Tibial nerve (tissue), 4 donors: ENCODE results near the gene CCDC171. TPM values are rescaled to one million over a fixed set of nuclear protein-coding genes. Genes with fewer than 3 reads are reported as not detected.
"Not testable (repeated sequence)": the region's sequence is repeated elsewhere in the genome, so short reads cannot be mapped to it uniquely, and the experiment has no call there.

Experiments used
- DNase-seq, 2 donors: peaks; one replicate each; pipeline ENCODE4 v3.0.0-alpha.2; 2019; ENCODE audit warnings: low spot score in 2 of 2
- H3K27ac ChIP-seq, 4 donors: fragments of 200-600 bp; sonication (generic) in 3 of 4; one replicate each; pipeline ENCODE4 v1.5.1; 2017 to 2019; ENCODE audit warnings: mild to moderate bottlenecking in 1 of 4
- H3K27me3 ChIP-seq, 2 donors: fragments of 200-600 bp; sonication (generic) in 1 of 2; one replicate each; pipeline versions ENCODE4 v1.5.1 to v1.6.0; 2017 to 2019
- H3K36me3 ChIP-seq, 3 donors: fragments of 200-600 bp; sonication (generic); one replicate each; pipeline ENCODE4 v1.5.1; 2018 to 2019
- H3K4me1 ChIP-seq, 4 donors: fragments of 200-600 bp; sonication (generic) in 3 of 4; one replicate each; pipeline ENCODE4 v1.5.1; 2017 to 2019
- H3K4me3 ChIP-seq, 4 donors: fragments of 200-600 bp; sonication (generic) in 3 of 4; one replicate each; pipeline ENCODE4 v1.5.1; 2017 to 2019; ENCODE audit warnings: mild to moderate bottlenecking in 1 of 4, moderate library complexity in 1 of 4
- H3K9me3 ChIP-seq, 4 donors: fragments of 200-600 bp; sonication (generic) in 3 of 4; one replicate each; pipeline ENCODE4 v1.5.1; 2017 to 2019
- EP300 ChIP-seq, 2 donors: sonication (generic); formaldehyde crosslinking; IDR thresholded peaks; one replicate each; pipeline ENCODE4 v1.6.1; 2017; ENCODE audit warnings: antibody characterized with exemption in 2 of 2, mild to moderate bottlenecking in 1 of 2
- POLR2A ChIP-seq, 2 donors: fragments of 450-650 bp; IDR thresholded peaks; one replicate each; pipeline ENCODE4 v1.6.1; 2017; ENCODE audit warnings: antibody characterized with exemption in 2 of 2, mild to moderate bottlenecking in 2 of 2, moderate library complexity in 2 of 2
- WGBS, 2 donors: methylation state at CpG; one replicate each; pipeline ENCODE4 v1.1.5; 2018; 5-methylcytosine and 5-hydroxymethylcytosine counted together
- total RNA-seq, 4 donors: library from RNA; depleted of rRNA; stranded (reverse); fragments of >200 nt; gene quantifications; one replicate each; pipeline ENCODE4 v1.1.0, GENCODE V29; 2016
- TF ChIP-seq, protein P1 (sequence below), 5 experiments: fragments of 200-600 bp in 3 of 5; fragments of 450-650 bp in 2 of 5; sonication (generic) in 3 of 5; IDR thresholded peaks; one replicate each; pipeline ENCODE4 v1.5.1; 2016 to 2019; ENCODE audit warnings: antibody characterized with exemption in 5 of 5, mild to moderate bottlenecking in 3 of 5, moderate library complexity in 2 of 5

The CCDC171 gene
- total RNA-seq, 4 donors from 2014 or later: 4.7 to 18.8 (median 7.9) TPM

DNA sequence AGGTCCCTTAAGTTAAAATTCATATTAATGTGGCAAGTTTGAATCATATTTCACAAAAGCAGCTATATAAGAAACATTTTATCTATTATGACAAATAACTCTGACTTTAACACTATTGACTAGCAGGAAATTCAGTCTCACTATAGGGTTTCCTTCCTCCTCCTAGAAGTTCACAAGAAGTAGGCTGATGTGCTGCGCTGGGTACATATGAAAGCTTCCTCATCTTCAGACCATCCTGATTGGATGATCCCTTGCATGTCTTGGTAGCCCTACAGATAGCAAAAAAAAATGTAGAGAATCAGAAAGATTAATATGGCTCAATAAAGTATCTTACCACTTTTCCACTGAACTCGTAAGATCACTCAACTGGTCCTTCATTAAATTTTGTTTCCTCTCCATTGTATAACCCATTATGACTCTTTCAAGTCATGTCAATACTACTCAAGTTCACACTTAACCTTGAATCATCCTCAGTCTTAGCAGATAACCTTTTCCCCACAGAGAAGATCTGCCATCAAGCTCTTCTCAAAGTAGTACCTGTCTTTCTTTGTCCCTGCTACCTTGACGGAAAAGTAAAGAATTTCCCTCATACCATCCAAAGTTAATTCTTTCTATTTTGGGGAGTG, 30.6 kb upstream of the CCDC171 start:
- WGBS, 2 donors: 92 to 94% methylated on average over 3 of the region's 3 CpGs

DNA sequence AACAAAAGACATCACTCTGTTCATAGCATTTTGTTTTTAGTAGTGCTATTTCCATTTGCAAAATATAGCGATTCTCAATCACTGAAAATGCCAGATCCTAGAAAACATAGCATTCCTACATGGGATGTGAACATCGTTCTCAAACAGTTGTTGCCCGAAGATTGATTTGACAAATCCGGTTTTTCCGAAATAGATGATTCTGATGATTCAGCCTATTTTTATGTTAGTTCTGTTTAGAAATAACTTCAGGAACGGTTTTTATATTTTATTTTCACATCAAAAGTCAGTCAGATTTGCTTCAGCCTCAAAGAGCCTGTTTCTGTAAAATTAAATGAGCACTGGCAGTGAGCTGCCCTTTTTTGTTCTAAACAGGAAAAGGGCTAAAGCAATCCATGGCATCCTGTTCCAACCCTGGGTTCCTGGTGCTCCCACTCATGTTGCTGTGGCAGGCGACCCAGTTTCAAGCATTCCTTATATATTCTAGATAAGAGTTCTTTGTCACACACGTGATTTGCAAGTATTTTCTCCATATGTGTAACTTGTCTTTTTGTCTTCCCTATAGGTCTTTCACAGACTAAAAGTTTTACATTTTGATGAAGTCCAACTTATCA, 27.9 kb upstream of the CCDC171 start:
- Histone ChIP-seq H3K4me3 (no peak overlapping the region), H3K27me3 (no peaks in the 10 kb centered on the region), H3K4me1 (no peaks in the 10 kb centered on the region), H3K9me3 (no peaks in the 10 kb centered on the region), H3K36me3 (no peaks in the 10 kb centered on the region), H3K27ac (no peak overlapping the region)
- TF ChIP-seq, protein P1, sequence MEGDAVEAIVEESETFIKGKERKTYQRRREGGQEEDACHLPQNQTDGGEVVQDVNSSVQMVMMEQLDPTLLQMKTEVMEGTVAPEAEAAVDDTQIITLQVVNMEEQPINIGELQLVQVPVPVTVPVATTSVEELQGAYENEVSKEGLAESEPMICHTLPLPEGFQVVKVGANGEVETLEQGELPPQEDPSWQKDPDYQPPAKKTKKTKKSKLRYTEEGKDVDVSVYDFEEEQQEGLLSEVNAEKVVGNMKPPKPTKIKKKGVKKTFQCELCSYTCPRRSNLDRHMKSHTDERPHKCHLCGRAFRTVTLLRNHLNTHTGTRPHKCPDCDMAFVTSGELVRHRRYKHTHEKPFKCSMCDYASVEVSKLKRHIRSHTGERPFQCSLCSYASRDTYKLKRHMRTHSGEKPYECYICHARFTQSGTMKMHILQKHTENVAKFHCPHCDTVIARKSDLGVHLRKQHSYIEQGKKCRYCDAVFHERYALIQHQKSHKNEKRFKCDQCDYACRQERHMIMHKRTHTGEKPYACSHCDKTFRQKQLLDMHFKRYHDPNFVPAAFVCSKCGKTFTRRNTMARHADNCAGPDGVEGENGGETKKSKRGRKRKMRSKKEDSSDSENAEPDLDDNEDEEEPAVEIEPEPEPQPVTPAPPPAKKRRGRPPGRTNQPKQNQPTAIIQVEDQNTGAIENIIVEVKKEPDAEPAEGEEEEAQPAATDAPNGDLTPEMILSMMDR (IDR thresholded peaks at IDR 0.05): no peak
- TF ChIP-seq EP300 (IDR thresholded peaks at IDR 0.05) (no peak), POLR2A (IDR thresholded peaks at IDR 0.05) (no peak)
- WGBS, 2 donors: 72 to 73% methylated on average over 8 of the region's 8 CpGs
- no peak for DNase-seq

More for the DNA sequence above, 30.6 kb upstream of the CCDC171 start:
- Histone ChIP-seq H3K4me1 (no peaks in the 10 kb centered on the region), H3K27ac (no peak overlapping the region), H3K4me3 (no peak overlapping the region), H3K36me3 (no peaks in the 10 kb centered on the region), H3K27me3 (no peaks in the 10 kb centered on the region), H3K9me3 (no peaks in the 10 kb centered on the region)
- DNase-seq: no peak
- TF ChIP-seq EP300 (IDR thresholded peaks at IDR 0.05) (no peak), POLR2A (IDR thresholded peaks at IDR 0.05) (no peak)
- TF ChIP-seq, protein P1 (IDR thresholded peaks at IDR 0.05): no peak

DNA sequence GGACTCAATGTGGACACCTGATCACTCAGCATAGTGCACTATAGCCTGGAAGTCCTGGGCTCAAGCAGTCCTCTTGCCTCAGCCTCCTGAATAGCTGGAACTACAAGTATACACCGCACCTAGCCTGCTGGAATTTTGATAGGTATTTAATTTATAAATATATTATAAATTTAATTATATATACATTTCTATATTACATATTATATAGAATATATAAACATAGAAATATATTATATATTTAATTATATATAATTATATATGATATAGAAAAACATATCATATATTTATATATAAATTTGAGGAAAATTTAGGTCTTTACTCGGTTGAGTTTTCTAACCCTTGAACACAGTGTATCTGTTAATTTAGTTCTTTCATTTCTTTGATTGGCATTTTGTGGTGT, 26.9 kb upstream of the CCDC171 start:
- TF ChIP-seq EP300 (IDR thresholded peaks at IDR 0.05): no peak
- TF ChIP-seq POLR2A (IDR thresholded peaks at IDR 0.05): no peak
- TF ChIP-seq, protein P1 (IDR thresholded peaks at IDR 0.05): no peak

DNA sequence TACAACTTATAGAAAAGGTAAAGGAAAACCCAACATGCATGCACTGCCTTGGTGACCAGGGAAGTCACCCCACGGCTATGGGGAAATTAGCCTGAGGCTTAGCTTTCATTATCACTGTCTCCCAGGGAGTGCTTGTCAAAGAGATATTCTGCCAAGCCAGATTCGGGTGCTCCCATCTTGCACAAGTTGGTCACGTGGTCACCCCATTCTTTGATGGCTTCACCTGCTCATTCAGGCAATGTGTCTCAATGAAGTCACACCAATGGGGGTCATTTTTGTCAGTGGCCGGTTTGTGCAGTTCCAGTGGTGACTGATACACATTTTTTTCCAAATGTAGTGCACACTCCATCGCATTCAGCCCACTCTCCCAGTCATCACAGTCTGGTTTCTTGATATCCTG, 25.8 kb upstream of the CCDC171 start:
- H3K27me3 ChIP-seq, DNase-seq, H3K36me3 ChIP-seq, H3K4me1 ChIP-seq, H3K4me3 ChIP-seq, H3K9me3 ChIP-seq, H3K27ac ChIP-seq: not testable (repeated sequence)
- WGBS, 2 donors: 87 to 92% methylated on average over 5 of the region's 5 CpGs

More for the DNA sequence above, 26.9 kb upstream of the CCDC171 start:
- Histone ChIP-seq H3K4me1 (no peaks in the 10 kb centered on the region), H3K9me3 (no peaks in the 10 kb centered on the region), H3K27ac (no peak overlapping the region), H3K4me3 (no peak overlapping the region), H3K36me3 (no peaks in the 10 kb centered on the region), H3K27me3 (no peaks in the 10 kb centered on the region)
- no peak for DNase-seq
- 79 to 98% methylated on average over 2 of the region's 2 CpGs for WGBS, 2 donors

DNA sequence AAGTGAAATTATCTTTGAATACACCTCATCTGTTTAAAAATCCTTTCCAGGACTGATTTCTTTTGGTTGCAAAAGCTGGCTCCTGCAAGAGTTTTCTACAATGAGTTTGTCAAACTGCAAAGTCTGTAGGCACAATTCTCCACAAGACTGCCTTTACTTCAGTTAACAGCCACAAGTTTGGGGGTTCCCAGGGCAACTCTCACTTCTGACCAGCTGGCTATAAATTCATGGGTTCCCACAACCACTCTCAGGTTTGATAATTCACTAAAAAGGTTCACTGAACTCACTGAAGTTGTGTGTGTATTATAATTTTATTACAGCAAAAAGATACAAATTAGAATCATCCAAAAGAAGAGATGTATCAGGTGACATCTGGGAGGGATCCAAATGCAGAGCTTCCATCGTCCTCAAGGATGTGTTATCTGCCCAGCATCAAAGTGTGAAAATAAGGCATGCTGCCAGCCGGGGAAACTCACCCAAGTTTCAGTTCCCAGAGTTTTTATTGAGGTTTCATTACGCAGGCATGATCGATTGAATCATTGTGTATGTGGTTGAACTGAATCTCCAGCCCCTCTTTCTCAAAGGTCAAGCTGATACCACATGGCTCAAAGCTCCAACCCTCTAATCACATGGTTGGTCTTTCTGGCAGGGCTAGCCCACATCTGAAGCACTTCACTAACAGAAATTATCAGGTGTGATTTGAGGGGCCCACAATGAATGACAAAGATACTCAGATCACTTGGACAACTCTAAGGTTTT, 23.1 kb upstream of the CCDC171 start:
- TF ChIP-seq, protein P1 (IDR thresholded peaks at IDR 0.05): no peak
- TF ChIP-seq EP300 (IDR thresholded peaks at IDR 0.05) (no peak), POLR2A (IDR thresholded peaks at IDR 0.05) (no peak)
- Histone ChIP-seq H3K27ac (no peak overlapping the region), H3K36me3 (no peaks in the 10 kb centered on the region), H3K4me3 (no peak overlapping the region), H3K27me3 (no peaks in the 10 kb centered on the region), H3K9me3 (no peaks in the 10 kb centered on the region), H3K4me1 (no peaks in the 10 kb centered on the region)
- DNase-seq: no peak
- WGBS, 2 donors: 61 to 72% methylated on average over 4 of the region's 4 CpGs
